IMR-90 (cell line): ENCODE data around the gene ATP6AP1. TPM values are rescaled to one million over a fixed set of nuclear protein-coding genes. Genes with fewer than 3 reads are reported as not detected.

Source experiments
- ATAC-seq: fragments of 200-7000 bp; cut with Tn5 transposase; 2 replicates; pipeline ENCODE4 v1.9.1; 2020; ENCODE audit warnings: low read depth, mild to moderate bottlenecking, moderate library complexity
- BruUV-seq: library from RNA; stranded (reverse); fragments of 400-500 nt; replicated peaks from 2 replicates; lab custom pipeline; 2021; lab: Mats Ljungman, UMichigan
- CTCF ChIA-PET: fragments of 300-600 bp; formaldehyde crosslinking; extraction: SDS; loops from one replicate; lab custom pipeline; 2021; ENCODE audit warnings: antibody characterized with exemption; lab: Yijun Ruan, JAX
- POLR2A ChIA-PET: fragments of 300-600 bp; sonication (Branson Sonifier 250); formaldehyde crosslinking; loops from one replicate; lab custom pipeline; 2022; ENCODE audit warnings: antibody characterized with exemption; ENCODE audit not compliant: unreplicated experiment; lab: Charles Lee
- DNase-seq: peaks from one replicate; pipeline ENCODE4 v3.0.0; 2013
- H2AFZ ChIP-seq: replicated peaks from 2 replicates; pipeline ENCODE3; 2013; ENCODE audit warnings: low read length, mild to moderate bottlenecking; ENCODE audit not compliant: poor library complexity
- H2AK5ac ChIP-seq: 2 replicates; pipeline ENCODE4 v1.6.1; 2013; ENCODE audit warnings: low read depth, low read length, inconsistent platforms
- H2AK9ac ChIP-seq: replicated peaks from 2 replicates; pipeline ENCODE3; 2013; ENCODE audit warnings: mild to moderate bottlenecking, low read depth, low read length, moderate library complexity; ENCODE audit not compliant: poor library complexity
- H2BK120ac ChIP-seq: 2 replicates; pipeline ENCODE4 v1.6.1; 2013; ENCODE audit warnings: low read depth, low read length, inconsistent platforms
- H2BK15ac ChIP-seq: 3 replicates; pipeline ENCODE4 v1.6.1; 2013; ENCODE audit warnings: low read depth, low read length, inconsistent platforms
- H2BK20ac ChIP-seq: 2 replicates; pipeline ENCODE4 v1.6.1; 2013; ENCODE audit warnings: low read depth, mild to moderate bottlenecking, inconsistent platforms, low read length, moderate library complexity
- H2BK5ac ChIP-seq: 2 replicates; pipeline ENCODE4 v1.6.1; 2013; ENCODE audit warnings: mild to moderate bottlenecking, low read depth, low read length, inconsistent platforms; ENCODE audit not compliant: poor library complexity, severe bottlenecking
- H3K14ac ChIP-seq: replicated peaks from 2 replicates; pipeline ENCODE4 v1.6.1; 2013; ENCODE audit warnings: low read depth, low read length, inconsistent platforms
- H3K18ac ChIP-seq: 2 replicates; pipeline ENCODE4 v1.6.1; 2013; ENCODE audit warnings: low read depth, low read length, control low read depth
- H3K23ac ChIP-seq: 2 replicates; pipeline ENCODE4 v1.6.1; 2013; ENCODE audit warnings: low read depth, low read length, inconsistent platforms
- H3K27ac ChIP-seq: 2 replicates; pipeline ENCODE4 v1.5.1; 2013; ENCODE audit warnings: mild to moderate bottlenecking, control low read depth, low read length; ENCODE audit not compliant: insufficient read depth
- H3K27me3 ChIP-seq: 2 replicates; pipeline ENCODE4 v1.6.1; 2013; ENCODE audit warnings: low read length; ENCODE audit not compliant: control insufficient read depth, insufficient read depth
- H3K36me3 ChIP-seq: 2 replicates; pipeline ENCODE4 v1.6.1; 2013; ENCODE audit warnings: low read length, mixed read lengths; ENCODE audit not compliant: control insufficient read depth, insufficient read depth
- H3K4ac ChIP-seq: 2 replicates; pipeline ENCODE4 v1.6.1; 2013; ENCODE audit warnings: low read depth, low read length, inconsistent platforms
- H3K4me1 ChIP-seq: 2 replicates; pipeline ENCODE4 v1.6.1; 2013; ENCODE audit warnings: low read length, mixed read lengths; ENCODE audit not compliant: control insufficient read depth, insufficient read depth
- H3K4me2 ChIP-seq: 2 replicates; pipeline ENCODE4 v1.6.1; 2013; ENCODE audit warnings: low read depth, mild to moderate bottlenecking, control low read depth, low read length, moderate library complexity
- H3K4me3 ChIP-seq: 2 replicates; pipeline ENCODE4 v1.5.1; 2013; ENCODE audit warnings: low read depth, mild to moderate bottlenecking, control low read depth, low read length, moderate library complexity; ENCODE audit not compliant: insufficient read depth
- H3K56ac ChIP-seq: 2 replicates; pipeline ENCODE4 v1.6.1; 2013; ENCODE audit warnings: low read length, inconsistent platforms; ENCODE audit not compliant: insufficient read depth; ENCODE audit errors: extremely low read depth
- H3K79me1 ChIP-seq, 2 experiments: 2 replicates each; pipeline ENCODE4 v1.6.1; 2013; ENCODE audit warnings: low read length in 2 of 2, inconsistent platforms in 1 of 2, low read depth in 1 of 2
- H3K9ac ChIP-seq: 2 replicates; pipeline ENCODE4 v1.6.1; 2013; ENCODE audit warnings: low read depth, low read length, control low read depth
- H3K9me1 ChIP-seq: 2 replicates; pipeline ENCODE4 v1.6.1; 2013; ENCODE audit warnings: low read length, inconsistent platforms; ENCODE audit not compliant: insufficient read depth
- H3K9me3 ChIP-seq: 2 replicates; pipeline ENCODE4 v1.6.1; 2013; ENCODE audit warnings: low read length; ENCODE audit not compliant: control insufficient read depth, insufficient read depth
- H4K20me1 ChIP-seq: 2 replicates; pipeline ENCODE4 v1.6.1; 2013; ENCODE audit warnings: low read length, inconsistent platforms; ENCODE audit not compliant: insufficient read depth
- H4K5ac ChIP-seq: 2 replicates; pipeline ENCODE4 v1.6.1; 2013; ENCODE audit warnings: mild to moderate bottlenecking, low read depth, low read length, control low read depth
- H4K8ac ChIP-seq, 2 experiments: 2 replicates each; pipeline ENCODE4 v1.6.1; 2013; ENCODE audit warnings: low read depth in 2 of 2, low read length in 2 of 2, control low read depth in 1 of 2, inconsistent platforms in 1 of 2
- H4K91ac ChIP-seq: 2 replicates; pipeline ENCODE4 v1.6.1; 2013; ENCODE audit warnings: low read depth, low read length, inconsistent platforms; ENCODE audit not compliant: insufficient read depth
- BHLHE40 ChIP-seq: fragments of 150-350 bp; IDR thresholded peaks from 2 replicates; pipeline ENCODE4 v1.6.1; 2016; ENCODE audit warnings: mild to moderate bottlenecking, low read depth, low read length
- CEBPB ChIP-seq: IDR thresholded peaks from 2 replicates; pipeline ENCODE4 v1.6.1; 2012; ENCODE audit warnings: low read depth, low read length, improper control_type of control experiment
- CHD1 ChIP-seq: IDR thresholded peaks from 2 replicates; pipeline ENCODE4 v1.6.1; 2012; ENCODE audit warnings: low read depth, low read length, improper control_type of control experiment
- FOS ChIP-seq: fragments of 150-350 bp; IDR thresholded peaks from 2 replicates; pipeline ENCODE4 v1.6.1; 2016; ENCODE audit warnings: low read depth, low read length
- MAFK ChIP-seq: IDR thresholded peaks from 2 replicates; pipeline ENCODE4 v1.6.1; 2012; ENCODE audit warnings: low read depth, low read length, improper control_type of control experiment
- MAZ ChIP-seq: IDR thresholded peaks from 2 replicates; pipeline ENCODE4 v1.6.1; 2012; ENCODE audit warnings: low read depth, mild to moderate bottlenecking, low read length, improper control_type of control experiment, moderate library complexity, borderline replicate concordance
- MXI1 ChIP-seq: IDR thresholded peaks from 2 replicates; pipeline ENCODE4 v1.6.1; 2012; ENCODE audit warnings: low read depth, mild to moderate bottlenecking, low read length, moderate library complexity, borderline replicate concordance
- NFE2L2 ChIP-seq: fragments of 150-350 bp; IDR thresholded peaks from 2 replicates; pipeline ENCODE4 v1.6.1; 2016; ENCODE audit warnings: low read depth, mild to moderate bottlenecking, low read length
- POLR2A ChIP-seq: IDR thresholded peaks from 2 replicates; pipeline ENCODE4 v1.6.1; 2012; ENCODE audit warnings: mild to moderate bottlenecking, low read depth, low read length
- RAD21 ChIP-seq: IDR thresholded peaks from 2 replicates; pipeline ENCODE4 v1.6.1; 2012; ENCODE audit warnings: low read length, improper control_type of control experiment
- RCOR1 ChIP-seq: IDR thresholded peaks from 2 replicates; pipeline ENCODE4 v1.6.1; 2012; ENCODE audit warnings: mild to moderate bottlenecking, low read length, improper control_type of control experiment; ENCODE audit not compliant: insufficient replicate concordance
- RFX5 ChIP-seq: IDR thresholded peaks from 2 replicates; pipeline ENCODE4 v1.8.0; 2012; ENCODE audit warnings: low read depth, mild to moderate bottlenecking, low read length, moderate library complexity
- SMC3 ChIP-seq: fragments of 150-350 bp; IDR thresholded peaks from 2 replicates; pipeline ENCODE4 v1.6.1; 2016; ENCODE audit warnings: low read depth, mild to moderate bottlenecking, antibody characterized with exemption, low read length, moderate library complexity
- WGBS, 2 experiments: methylation state at CpG; one replicate each; pipeline versions ENCODE4 v1.1.5 to v1.1.7; 2013; ENCODE audit warnings: missing lambda C conversion rate in 2 of 2; ENCODE audit not compliant: insufficient read length in 1 of 2; ENCODE audit errors: extremely low coverage in 2 of 2; 5-methylcytosine and 5-hydroxymethylcytosine counted together
- dilution Hi-C: fragments of 300-500 bp; cut with HindIII; formaldehyde crosslinking; loops from one replicate; pipeline ENCODE4 v1.14.3; 2018; ENCODE audit warnings: low sequenced_read_pairs; ENCODE audit not compliant: unreplicated experiment
- in situ Hi-C: fragments of 300-500 bp; cut with MboI; formaldehyde crosslinking; loops from 3 replicates; pipeline ENCODE4 v1.14.3; 2019; ENCODE audit warnings: low sequenced_read_pairs, inconsistent platforms, mixed read lengths
- intact Hi-C: fragments of 100-400 bp; cut with micrococcal nuclease; formaldehyde crosslinking; loops from 2 replicates; pipeline ENCODE4 v1.10.0; 2022
- polyA plus RNA-seq, 3 experiments: library from polyadenylated mRNA; depleted of rRNA; stranded (reverse); fragments of >200 nt; gene quantifications; 2 replicates each; pipeline ENCODE4 v1.2.3, GENCODE V29; 2012; ENCODE audit warnings: low replicate concordance in 1 of 3
- total RNA-seq: library from RNA; depleted of rRNA; stranded (reverse); fragments of >200 nt; gene quantifications from 2 replicates; pipeline ENCODE4 v1.2.3, GENCODE V29; 2012
- TF ChIP-seq, protein P1 (sequence below): conservative IDR thresholded peaks from 2 replicates; pipeline ENCODE4 v1.5.1; 2012; ENCODE audit warnings: mild to moderate bottlenecking, low read depth, low read length, improper control_type of control experiment
- TF ChIP-seq, protein P2 (sequence below): fragments of 150-350 bp; IDR thresholded peaks from 2 replicates; pipeline ENCODE4 v1.6.1; 2016; ENCODE audit warnings: low read depth, mild to moderate bottlenecking, low read length, moderate library complexity, borderline replicate concordance
- TF ChIP-seq, protein P3 (sequence below): fragments of 150-350 bp; IDR thresholded peaks from 2 replicates; pipeline ENCODE4 v1.6.1; 2017; ENCODE audit warnings: mild to moderate bottlenecking, antibody characterized with exemption, low read length, low read depth

The ATP6AP1 gene
- total and polyA plus RNA-seq, 2 of the 4 experiments (the other 2 are of a cell fraction), result 13.8 to 96.7 TPM

GRCh38 chrX:154431341-154431740 lies 2.9 kb downstream of the ATP6AP1 start:
- Histone ChIP-seq H4K20me1 (peaks cover 7% of the 10 kb centered on the region), H3K23ac (no peak overlapping the region), H3K56ac (no peak overlapping the region), H3K18ac (no peak overlapping the region), H3K4me2 (no peak overlapping the region), H2AK9ac (no peak overlapping the region), H3K9ac (no peak overlapping the region), H3K27me3 (no peaks in the 10 kb centered on the region), H3K79me1 (peaks cover 7 to 30% of the 10 kb centered on the region in 2 experiments), H2BK120ac (no peak overlapping the region), H3K14ac (no peak overlapping the region), H3K27ac (no peak overlapping the region), H2BK15ac (no peak overlapping the region), H4K8ac (no peak overlapping the region), H4K91ac (no peak overlapping the region), H3K4me1 (peaks cover 2% of the 10 kb centered on the region; the same call in 1 of the 2 replicates), H3K9me3 (no peaks in the 10 kb centered on the region), H3K4me3 (no peak overlapping the region), H2AK5ac (no peak overlapping the region), H4K5ac (no peak overlapping the region), H3K36me3 (peaks cover 32% of the 10 kb centered on the region), H2BK5ac (no peak overlapping the region), H3K9me1 (peaks cover 3% of the 10 kb centered on the region; the same call in 1 of the 2 replicates), H2AFZ (no peak overlapping the region), H2BK20ac (no peak overlapping the region), H3K4ac (no peak overlapping the region)
- no peak for TF ChIP-seq BHLHE40
- no peak for TF ChIP-seq MAFK
- no peak for TF ChIP-seq NFE2L2
- TF ChIP-seq RAD21, result no peak
- TF ChIP-seq RFX5, result no peak
- TF ChIP-seq, protein P1, sequence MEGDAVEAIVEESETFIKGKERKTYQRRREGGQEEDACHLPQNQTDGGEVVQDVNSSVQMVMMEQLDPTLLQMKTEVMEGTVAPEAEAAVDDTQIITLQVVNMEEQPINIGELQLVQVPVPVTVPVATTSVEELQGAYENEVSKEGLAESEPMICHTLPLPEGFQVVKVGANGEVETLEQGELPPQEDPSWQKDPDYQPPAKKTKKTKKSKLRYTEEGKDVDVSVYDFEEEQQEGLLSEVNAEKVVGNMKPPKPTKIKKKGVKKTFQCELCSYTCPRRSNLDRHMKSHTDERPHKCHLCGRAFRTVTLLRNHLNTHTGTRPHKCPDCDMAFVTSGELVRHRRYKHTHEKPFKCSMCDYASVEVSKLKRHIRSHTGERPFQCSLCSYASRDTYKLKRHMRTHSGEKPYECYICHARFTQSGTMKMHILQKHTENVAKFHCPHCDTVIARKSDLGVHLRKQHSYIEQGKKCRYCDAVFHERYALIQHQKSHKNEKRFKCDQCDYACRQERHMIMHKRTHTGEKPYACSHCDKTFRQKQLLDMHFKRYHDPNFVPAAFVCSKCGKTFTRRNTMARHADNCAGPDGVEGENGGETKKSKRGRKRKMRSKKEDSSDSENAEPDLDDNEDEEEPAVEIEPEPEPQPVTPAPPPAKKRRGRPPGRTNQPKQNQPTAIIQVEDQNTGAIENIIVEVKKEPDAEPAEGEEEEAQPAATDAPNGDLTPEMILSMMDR, result no peak
- no peak for TF ChIP-seq MXI1
- TF ChIP-seq, protein P2, sequence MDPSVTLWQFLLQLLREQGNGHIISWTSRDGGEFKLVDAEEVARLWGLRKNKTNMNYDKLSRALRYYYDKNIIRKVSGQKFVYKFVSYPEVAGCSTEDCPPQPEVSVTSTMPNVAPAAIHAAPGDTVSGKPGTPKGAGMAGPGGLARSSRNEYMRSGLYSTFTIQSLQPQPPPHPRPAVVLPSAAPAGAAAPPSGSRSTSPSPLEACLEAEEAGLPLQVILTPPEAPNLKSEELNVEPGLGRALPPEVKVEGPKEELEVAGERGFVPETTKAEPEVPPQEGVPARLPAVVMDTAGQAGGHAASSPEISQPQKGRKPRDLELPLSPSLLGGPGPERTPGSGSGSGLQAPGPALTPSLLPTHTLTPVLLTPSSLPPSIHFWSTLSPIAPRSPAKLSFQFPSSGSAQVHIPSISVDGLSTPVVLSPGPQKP, result no peak
- no peak for TF ChIP-seq CEBPB
- TF ChIP-seq SMC3, result no peak
- TF ChIP-seq MAZ, result no peak
- TF ChIP-seq, protein P3, sequence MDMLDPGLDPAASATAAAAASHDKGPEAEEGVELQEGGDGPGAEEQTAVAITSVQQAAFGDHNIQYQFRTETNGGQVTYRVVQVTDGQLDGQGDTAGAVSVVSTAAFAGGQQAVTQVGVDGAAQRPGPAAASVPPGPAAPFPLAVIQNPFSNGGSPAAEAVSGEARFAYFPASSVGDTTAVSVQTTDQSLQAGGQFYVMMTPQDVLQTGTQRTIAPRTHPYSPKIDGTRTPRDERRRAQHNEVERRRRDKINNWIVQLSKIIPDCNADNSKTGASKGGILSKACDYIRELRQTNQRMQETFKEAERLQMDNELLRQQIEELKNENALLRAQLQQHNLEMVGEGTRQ, result no peak
- no peak for TF ChIP-seq RCOR1
- no peak for TF ChIP-seq CHD1
- TF ChIP-seq FOS, result no peak
- TF ChIP-seq POLR2A, result no peak
- DNase-seq (no peak), ATAC-seq (no peak)
- intact Hi-C loops, result no loop called here
- in situ Hi-C loops, result no loop called here
- no CpG with 5 or more reads among the region's 5 CpGs for WGBS, 2 experiments
- ChIA-PET CTCF (no interaction called here), POLR2A (no interaction called here)
- dilution Hi-C loops, result no loop called here
- no TSS peak for BruUV-seq
